Kidney (tissue), 14 donors: ENCODE measurements around the gene TBCK. TPM values are rescaled to one million over a fixed set of nuclear protein-coding genes. Genes with fewer than 3 reads are reported as not detected.

Experiments
- DNase-seq, 5 donors: peaks; one replicate each; pipeline ENCODE4 v3.0.0-alpha.2; 2013 to 2020
- FAIRE-seq: peaks from 2 replicates; lab custom pipeline; 2012; peaks lifted over from hg19 to GRCh38; lab: Jason Lieb, UNC
- H3K27ac ChIP-seq, 2 donors: one replicate each; pipeline ENCODE4 v1.7.0; 2013; ENCODE audit warnings: low read depth in 2 of 2, low read length in 2 of 2, inconsistent platforms in 1 of 2
- H3K27me3 ChIP-seq: one replicate; pipeline ENCODE4 v1.7.1; 2013; ENCODE audit warnings: low read length, inconsistent platforms; ENCODE audit not compliant: control insufficient read depth, insufficient read depth
- H3K36me3 ChIP-seq, 3 donors: one replicate each; pipeline versions ENCODE4 v1.7.0 to v1.7.1; 2013; ENCODE audit warnings: low read length in 3 of 3, control low read depth in 1 of 3, inconsistent platforms in 1 of 3; ENCODE audit not compliant: insufficient read depth in 3 of 3, control insufficient read depth in 2 of 3
- H3K4me1 ChIP-seq, 3 donors: one replicate each; pipeline versions ENCODE4 v1.7.0 to v1.7.1; 2013; ENCODE audit warnings: low read length in 3 of 3, inconsistent platforms in 1 of 3, low read depth in 1 of 3; ENCODE audit not compliant: control insufficient read depth in 2 of 3, insufficient read depth in 2 of 3
- H3K4me3 ChIP-seq, 3 donors: one replicate each; pipeline versions ENCODE4 v1.7.0 to v1.8.1; 2013; ENCODE audit warnings: low read length in 3 of 3, control low read depth in 1 of 3, inconsistent platforms in 1 of 3
- H3K9ac ChIP-seq, 3 donors: one replicate each; pipeline versions ENCODE4 v1.7.0 to v1.7.1; 2013; ENCODE audit warnings: low read length in 3 of 3, control low read depth in 1 of 3, inconsistent platforms in 1 of 3
- H3K9me3 ChIP-seq, 3 donors: one replicate each; pipeline versions ENCODE4 v1.7.0 to v1.7.1; 2013; ENCODE audit warnings: low read length in 3 of 3, control low read depth in 1 of 3, inconsistent platforms in 1 of 3; ENCODE audit not compliant: control insufficient read depth in 2 of 3, insufficient read depth in 1 of 3
- CTCF ChIP-seq: IDR thresholded peaks from 3 replicates; pipeline ENCODE4 v1.5.1; 2012; ENCODE audit warnings: mild to moderate bottlenecking, moderate library complexity, borderline replicate concordance; ENCODE audit not compliant: insufficient read depth; ENCODE audit errors: extremely low read depth
- intact Hi-C: fragments of 100-400 bp; cut with DNase I; formaldehyde crosslinking; loops from one replicate; pipeline ENCODE4 v1.11.1; 2022
- polyA plus RNA-seq: library from polyadenylated mRNA; stranded (reverse); fragments of 350-450 nt; fragmentation: Illumina TruSeq; extraction: RNeasy Lipid Tissue Mini Kit (QIAGEN cat#74804); gene quantifications from one replicate; pipeline ENCODE4 v1.2.3, GENCODE V29; 2014; ENCODE audit warnings: low read depth, low replicate concordance; ENCODE audit not compliant: insufficient read depth
- total RNA-seq: library from RNA; stranded (reverse); fragmentation: NEBNext Ultra II Directional; extraction: Animal tissue kit (Norgen Biotek cat#: 25700); gene quantifications from one replicate; pipeline ENCODE4 v1.2.1, GENCODE V29; 2021
- donor health status: control.
- donor health status: control.
- donor health status: control.
- donor health status: control.
- donor health status: control.
- donor health status: DM: yes; HTN: yes; CAD: no.
- donor health status: Normal renal cell carcinoma (clear cell type).

TBCK gene
- total and polyA plus RNA-seq, 2 donors from 2014 or later = 15.8 to 50.0 TPM

DNA sequence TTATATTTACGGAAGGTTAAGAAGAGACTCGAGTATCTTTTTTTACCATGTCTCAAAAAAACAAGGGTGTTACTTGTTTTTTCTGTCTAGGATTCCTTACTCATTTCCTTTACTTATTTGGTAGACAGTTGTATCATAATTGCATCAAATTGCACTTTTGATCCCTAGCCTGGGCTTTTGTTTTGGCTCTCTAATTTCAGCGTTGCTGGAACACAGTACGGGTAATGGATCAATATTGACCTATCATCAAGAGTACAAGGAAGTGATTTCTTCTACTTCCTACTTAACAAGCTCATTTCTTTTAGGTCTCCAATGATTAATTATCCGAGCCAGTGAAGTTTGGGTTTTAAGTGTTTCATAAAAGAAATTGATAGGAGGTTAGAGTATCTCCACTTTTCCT lies 17.2 kb upstream of the TBCK start:
- Histone ChIP-seq H3K4me3 (no peak overlapping the region), H3K27me3 (no peaks in the 10 kb centered on the region), H3K27ac (no peak overlapping the region), H3K36me3 (peaks cover 5 to 28% (median 15%) of the 10 kb centered on the region in 3 donors), H3K4me1 (no peaks in the 10 kb centered on the region), H3K9me3 (peaks cover 0 to 4% (median 1%) of the 10 kb centered on the region in 3 donors), H3K9ac (no peak overlapping the region)
- no peak for FAIRE-seq
- intact Hi-C loops = no loop called here
- no peak for DNase-seq
- no peak for TF ChIP-seq CTCF

DNA sequence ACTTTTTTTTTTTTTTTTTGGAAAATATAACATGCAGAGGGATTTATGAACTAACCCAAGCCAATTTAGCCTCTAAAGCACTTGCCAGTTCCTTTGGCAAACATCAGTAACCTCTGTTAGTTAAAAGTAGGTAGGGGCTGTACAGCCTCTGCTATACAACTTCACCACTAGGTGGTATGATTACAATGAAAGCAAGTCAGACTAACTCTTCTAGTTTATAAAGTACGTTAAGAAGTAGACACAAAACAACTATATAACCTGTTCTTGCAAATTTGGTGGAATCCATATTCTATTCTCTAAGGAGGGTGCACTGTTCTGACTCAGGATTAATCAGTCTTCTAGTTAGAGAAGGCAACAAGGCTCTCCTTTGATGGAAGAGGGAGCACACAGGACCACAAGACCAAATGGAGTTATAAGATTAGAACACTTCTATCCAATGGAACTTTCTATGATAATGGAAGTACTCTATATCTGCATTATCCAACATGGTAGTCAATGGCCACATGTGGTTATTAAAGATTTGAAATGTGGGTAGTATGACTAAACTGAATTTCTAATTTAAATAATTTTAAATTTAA lies 13.1 kb upstream of the TBCK start:
- H3K36me3 ChIP-seq = peaks cover 3 to 18% (median 16%) of the 10 kb centered on the region in 3 donors
- H3K4me1 ChIP-seq = no peaks in the 10 kb centered on the region
- no peak overlapping the region for H3K27ac ChIP-seq
- H3K4me3 ChIP-seq = no peak overlapping the region
- H3K9me3 ChIP-seq = no peaks in the 10 kb centered on the region
- no peak overlapping the region for H3K9ac ChIP-seq
- FAIRE-seq = peak; percentile 94
- H3K27me3 ChIP-seq = no peaks in the 10 kb centered on the region
- peak; percentile 28 for TF ChIP-seq CTCF
- intact Hi-C loops = no loop called here
- peak in 2 of 5 donors; percentile 33 to 46 for DNase-seq

GRCh38 chr4:106325800-106326199 lies 9.8 kb upstream of the TBCK start:
- Histone ChIP-seq H3K4me3 (no peak overlapping the region), H3K9me3 (no peaks in the 10 kb centered on the region), H3K4me1 (no peaks in the 10 kb centered on the region), H3K27me3 (no peaks in the 10 kb centered on the region), H3K9ac (no peak overlapping the region), H3K36me3 (peaks cover 3 to 14% (median 12%) of the 10 kb centered on the region in 3 donors), H3K27ac (no peak overlapping the region)
- TF ChIP-seq CTCF = no peak
- DNase-seq (no peak), FAIRE-seq (no peak)
- intact Hi-C loops = no loop called here
